K562 (cell line): ENCODE measurements around the gene C20orf173. TPM values are rescaled to one million over a fixed set of nuclear protein-coding genes. Genes with fewer than 3 reads are reported as not detected.

ENCODE experiments used
- BMI1 ChIP-seq: fragments of 150-350 bp; IDR thresholded peaks from 2 replicates; pipeline ENCODE4 v1.6.1; 2014; ENCODE audit warnings: low read length
- CEBPG ChIP-seq, 3 experiments: fragments of 200-800 bp in 1 of 3; sonication (Bioruptor generic) in 1 of 3; sonication (generic) in 1 of 3; formaldehyde crosslinking in 1 of 3; IDR thresholded peaks in 2 of 3; conservative IDR thresholded peaks in 1 of 3; 2 replicates each; pipeline versions ENCODE4 v1.6.1 to v1.8.0; 2016 to 2022; ENCODE audit warnings: missing compliant biosample characterization in 2 of 3, missing genetic modification characterization in 2 of 3, mild to moderate bottlenecking in 1 of 3, missing genetic modification reagents in 1 of 3
- DIDO1 ChIP-seq: fragments of 450-650 bp; IDR thresholded peaks from 2 replicates; pipeline ENCODE4 v1.6.1; 2016; ENCODE audit warnings: low read depth, missing biosample characterization, missing genetic modification characterization
- FOXM1 ChIP-seq, 2 experiments: fragments of 450-650 bp in 1 of 2; sonication (generic) in 1 of 2; formaldehyde crosslinking in 1 of 2; IDR thresholded peaks; 2 replicates each; pipeline versions ENCODE4 v1.6.1 to v1.9.0; 2017 to 2022; ENCODE audit warnings: low read depth in 2 of 2, mild to moderate bottlenecking in 2 of 2, missing genetic modification reagents in 1 of 2, moderate library complexity in 1 of 2
- GMEB1 ChIP-seq: fragments of 250-450 bp; sonication (Bioruptor Pico); IDR thresholded peaks from 2 replicates; pipeline ENCODE4 v1.4.0; 2020; ENCODE audit warnings: mild to moderate bottlenecking
- HDAC8 ChIP-seq: fragments of 450-650 bp; IDR thresholded peaks from 2 replicates; pipeline ENCODE4 v1.6.1; 2016; ENCODE audit warnings: mild to moderate bottlenecking, missing genetic modification characterization, moderate library complexity, missing compliant biosample characterization
- MCM7 ChIP-seq, 2 experiments: fragments of 450-650 bp; IDR thresholded peaks; 2 replicates each; pipeline ENCODE4 v1.6.1; 2016 to 2018
- REST ChIP-seq, 2 experiments: fragments of 450-650 bp; formaldehyde crosslinking in 1 of 2; IDR thresholded peaks; 2 replicates each; pipeline versions ENCODE4 v1.4.0 to v1.6.1; 2014 to 2020; ENCODE audit warnings: mild to moderate bottlenecking in 2 of 2, borderline replicate concordance in 1 of 2, low read depth in 1 of 2
- SMC3 ChIP-seq: conservative IDR thresholded peaks from 2 replicates; pipeline ENCODE4 v1.6.1; 2011; ENCODE audit warnings: low read depth, low read length, improper control_type of control experiment; ENCODE audit not compliant: insufficient read depth
- XRCC5 ChIP-seq: fragments of 200-400 bp; formaldehyde crosslinking; IDR thresholded peaks from 2 replicates; pipeline ENCODE4 v1.6.1; 2017; ENCODE audit warnings: low read depth, mild to moderate bottlenecking, low read length
- ZNF717 ChIP-seq: fragments of 250-450 bp; sonication (Bioruptor Pico); IDR thresholded peaks from 2 replicates; pipeline ENCODE4 v1.5.0; 2021
- polyA plus RNA-seq, 8 experiments: library from polyadenylated mRNA; depleted of rRNA in 4 of 8; stranded (reverse) in 5 of 8; unstranded in 3 of 8; fragments of >200 nt; fragmentation: Nextera tagmentation in 2 of 8; fragmentation: Illumina TruSeq in 1 of 8; extraction: Ambion mirVana in 2 of 8; extraction: Trizol in 1 of 8; gene quantifications; 2 replicates each; pipeline versions ENCODE4 v1.2.1 to v1.2.3, GENCODE V29; 2011 to 2014; ENCODE audit warnings: inconsistent platforms in 1 of 8, missing spikeins in 1 of 8
- total RNA-seq, 7 experiments: library from RNA; depleted of rRNA in 6 of 7; stranded (reverse); fragments of >200 nt in 6 of 7; fragmentation: Illumina TruSeq in 2 of 7; extraction: Trizol in 2 of 7; gene quantifications; 2 replicates each; pipeline versions ENCODE4 v1.2.1 to v1.2.3, GENCODE V29; 2011 to 2021; ENCODE audit warnings: low replicate concordance in 1 of 7

The C20orf173 gene
- total and polyA plus RNA-seq, 9 of the 15 experiments (the other 6 are each of a cell fraction or from before 2014, with no cell fraction given): not detected

- TF ChIP-seq DIDO1 (no peak), MCM7 (IDR thresholded peaks at IDR 0.05) (no peak), FOXM1 (IDR thresholded peaks at IDR 0.05; ENCODE audit: low read depth) (no peak), FOXM1 (CRISPR knock-in tag; IDR thresholded peaks at IDR 0.05; ENCODE audit: low read depth) (no peak), HDAC8 (tag) (no peak), CEBPG (CRISPR knock-in tag; IDR thresholded peaks at IDR 0.05) (no peak), CEBPG (tag; conservative IDR thresholded peaks at IDR 0.05 in 1 of 2, IDR thresholded peaks at IDR 0.05 in 1 of 2) (no peak), ZNF717 (CRISPR knock-in tag) (no peak), SMC3 (0 out of 2 replicates have a peak, but pooled peaks have one; percentile 21), BMI1 (no peak), GMEB1 (CRISPR knock-in tag) (no peak), XRCC5 (0 out of 2 replicates have a peak, but pooled peaks have one; percentile 15), REST (IDR thresholded peaks at IDR 0.05; ENCODE audit: borderline replicate concordance) (peak; percentile 24; the same call in 1 of the 2 replicates), REST (CRISPR knock-in tag; IDR thresholded peaks at IDR 0.05; ENCODE audit: low read depth) (no peak)
- TF ChIP-seq, all 486 proteins: peak for 6
Observed at GRCh38 chr20:35561268-35561667, 31.8 kb upstream of the C20orf173 start (continued).
